SW480 (cell line): ENCODE results near the gene THSD4.
"Not testable (repeated sequence)": the region's sequence is repeated elsewhere in the genome, so short reads cannot be mapped to it uniquely, and the experiment has no call there.

ENCODE experiments used
- DNase-seq: peaks from one replicate; pipeline ENCODE4 v3.0.0-alpha.2; 2016; ENCODE audit warnings: low spot score

The THSD4 gene

DNA sequence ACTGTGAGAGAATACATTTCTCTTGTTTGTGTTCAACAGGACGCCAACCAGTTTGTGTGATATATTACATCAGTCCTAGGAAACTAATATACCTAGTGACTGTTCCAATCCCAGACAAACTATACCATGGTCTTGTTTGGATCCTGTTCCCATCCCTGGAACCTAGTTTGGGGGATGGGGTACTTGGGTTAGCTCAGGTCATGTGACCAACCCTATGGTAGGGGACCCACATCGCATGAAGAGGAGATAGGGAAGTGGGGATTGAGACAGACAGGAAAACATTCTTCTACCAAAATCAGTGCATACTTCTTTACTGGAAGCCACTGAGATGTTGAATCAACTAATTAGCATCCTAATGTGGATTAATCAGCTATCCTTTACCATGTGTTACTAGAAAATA lies 146.1 kb downstream of the THSD4 start:
- DNase-seq: no peak

DNA sequence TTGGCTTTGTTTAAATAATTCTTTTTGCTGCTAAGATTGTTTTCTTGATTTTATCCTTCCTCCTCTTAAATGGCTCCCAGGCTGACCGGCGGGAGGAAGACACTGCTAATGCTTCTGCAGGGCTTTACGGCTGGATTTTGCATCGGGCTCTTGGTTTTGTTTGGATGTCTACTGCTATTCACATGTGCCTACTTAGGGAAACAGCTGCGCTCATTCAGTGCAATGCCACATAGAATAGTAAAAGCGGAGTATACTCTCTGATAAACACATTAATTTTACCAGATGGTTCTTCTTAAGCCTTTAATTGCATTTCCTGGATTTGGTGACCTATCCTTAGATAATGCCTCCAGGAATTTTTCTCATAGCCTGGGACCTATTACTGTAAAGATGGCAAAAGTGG lies 146.6 kb downstream of the THSD4 start:
- DNase-seq: no peak

DNA sequence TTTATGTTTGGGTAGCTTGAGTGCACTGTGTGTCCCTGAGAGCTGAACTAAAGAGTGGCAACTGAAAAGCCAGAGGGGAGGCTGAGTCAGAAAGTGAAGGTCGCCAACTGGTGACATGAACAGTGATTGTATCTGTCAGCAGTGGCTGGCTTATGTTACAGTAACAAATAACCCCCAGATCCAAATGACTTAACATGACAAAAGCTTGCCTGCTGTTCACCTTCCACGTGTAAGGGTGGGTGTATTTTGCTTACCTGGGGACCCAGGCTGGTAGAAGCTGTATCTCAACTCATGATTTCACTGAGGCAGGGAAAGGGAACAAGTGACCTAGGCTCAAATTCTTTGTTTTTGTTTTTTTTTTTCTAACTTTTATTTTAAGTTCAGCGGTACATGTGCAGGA lies 147.3 kb downstream of the THSD4 start:
- DNase-seq: no peak

DNA sequence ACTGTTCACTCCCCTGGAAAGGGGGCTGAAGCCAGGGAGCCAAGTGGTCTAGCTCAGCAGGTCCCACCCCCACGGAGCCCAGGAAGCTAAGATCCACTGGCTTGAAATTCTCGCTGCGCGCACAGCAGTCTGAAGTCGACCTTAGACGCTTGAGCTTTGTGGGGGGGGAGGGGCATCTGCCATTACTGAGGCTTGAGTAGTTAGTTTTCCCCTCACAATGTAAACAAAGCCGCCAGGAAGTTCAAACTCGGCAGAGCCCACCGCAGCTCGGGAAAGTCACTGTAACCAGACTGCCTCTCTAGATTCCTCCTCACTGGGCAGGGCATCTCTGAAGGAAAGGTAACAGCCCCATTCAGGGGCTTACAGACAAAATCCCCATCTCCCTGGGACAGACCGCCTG lies 150.3 kb downstream of the THSD4 start:
- not testable (repeated sequence) for DNase-seq

DNA sequence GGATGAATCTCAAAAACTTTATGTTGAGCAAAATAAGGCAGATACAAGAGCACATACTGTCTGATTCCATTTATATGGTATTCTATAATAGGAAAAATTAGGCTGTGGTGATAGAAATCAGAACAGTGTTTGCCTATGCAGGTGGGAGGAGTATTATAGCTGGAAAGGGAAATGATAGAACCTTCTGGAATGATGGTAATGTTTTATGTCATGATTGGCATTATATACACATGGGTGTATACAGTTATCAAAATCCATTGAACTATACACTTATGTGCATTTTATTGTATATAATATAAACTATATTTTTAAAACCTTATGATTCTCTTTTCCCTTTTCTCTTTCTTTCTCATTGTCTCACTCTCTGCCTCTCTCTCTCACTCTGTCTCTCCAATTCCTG lies 156.1 kb downstream of the THSD4 start:
- DNase-seq: no peak

DNA sequence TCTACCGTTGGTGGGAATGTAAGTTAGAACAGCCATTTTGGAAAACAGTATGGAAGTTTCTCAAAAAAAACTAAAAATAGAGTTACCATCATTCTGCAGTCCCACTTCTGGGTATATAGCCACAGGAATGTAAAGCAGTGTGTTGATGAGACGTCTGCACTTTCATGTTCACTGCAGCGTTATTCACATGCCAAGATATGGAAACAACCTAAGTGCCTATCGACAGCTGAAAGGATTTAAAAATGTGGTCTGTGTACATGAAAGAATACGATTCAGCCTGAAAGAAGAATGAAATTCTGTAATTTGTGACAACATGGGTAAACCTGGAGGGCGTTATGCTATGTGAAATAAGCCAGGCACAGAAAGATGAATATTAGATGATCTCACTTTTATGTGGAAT lies 157.7 kb downstream of the THSD4 start:
- DNase-seq: no peak

DNA sequence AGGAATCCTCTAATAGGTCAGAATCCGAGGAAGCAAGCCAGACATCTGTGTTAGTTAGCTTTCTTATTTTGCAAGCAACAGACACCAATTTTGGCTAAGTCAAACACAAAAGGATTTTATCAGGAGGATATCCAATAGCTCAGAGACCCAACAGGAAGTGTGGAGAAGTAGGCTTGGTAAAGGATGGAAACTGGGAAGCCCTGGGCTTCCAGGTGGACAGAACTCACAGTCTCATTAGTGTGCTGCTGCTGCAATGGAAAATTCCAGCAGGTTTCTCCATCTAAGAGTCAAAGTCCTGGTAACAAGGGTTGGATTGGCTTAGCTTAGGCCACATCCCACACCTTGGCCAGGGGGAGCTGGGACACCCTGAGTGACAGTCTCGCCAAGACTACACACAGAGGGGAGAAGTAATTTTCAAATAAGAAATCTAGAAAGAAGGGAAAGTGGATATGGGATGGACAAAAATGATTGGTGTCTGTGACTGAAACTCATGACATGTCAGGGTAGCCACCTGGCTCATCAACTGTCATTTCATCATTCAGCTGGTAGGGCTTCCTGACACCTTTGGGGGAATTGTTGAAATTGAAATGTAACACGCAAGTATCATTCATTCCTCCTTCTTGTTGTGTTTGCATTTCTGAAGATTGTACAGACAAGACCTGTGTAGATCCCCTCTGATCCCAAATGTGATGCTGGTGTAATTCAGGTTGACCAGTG lies 158.6 kb downstream of the THSD4 start:
- no peak for DNase-seq

DNA sequence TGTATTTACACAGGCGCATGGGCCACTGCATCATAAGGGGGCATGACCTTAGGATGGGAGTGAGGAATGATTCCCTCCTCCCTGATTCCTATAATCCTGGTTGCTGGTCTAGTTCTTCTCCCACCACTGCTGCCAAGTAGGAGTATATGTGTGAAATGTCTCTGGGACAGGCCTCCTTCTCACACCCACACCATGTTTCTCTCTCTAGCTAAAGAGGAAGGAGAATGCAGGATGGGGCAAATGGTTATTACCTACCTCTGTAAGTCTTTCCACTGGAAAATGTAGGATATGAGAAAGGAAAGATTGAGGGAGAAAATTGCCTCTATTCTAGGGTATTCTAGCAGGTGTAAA lies 159.2 kb downstream of the THSD4 start:
- no peak for DNase-seq

DNA sequence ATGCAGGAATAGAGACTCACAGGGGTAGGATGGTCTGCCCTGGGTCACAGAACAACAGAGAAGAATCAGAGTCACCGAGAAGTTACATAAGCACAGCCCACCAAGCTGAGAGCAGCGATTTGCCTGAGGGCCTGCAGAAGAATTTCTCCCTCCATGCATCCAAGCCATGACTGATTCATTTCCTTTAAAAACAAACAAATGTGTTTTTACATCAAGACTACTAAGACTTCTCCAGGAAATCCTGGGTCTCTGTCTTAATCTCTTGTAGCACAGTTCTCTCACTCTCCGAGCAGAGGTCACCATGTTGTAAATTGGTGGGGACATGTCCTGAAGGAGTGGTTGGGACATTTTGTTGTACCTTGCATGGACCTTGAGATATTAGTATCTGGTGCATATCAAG lies 159.8 kb downstream of the THSD4 start:
- DNase-seq: no peak

DNA sequence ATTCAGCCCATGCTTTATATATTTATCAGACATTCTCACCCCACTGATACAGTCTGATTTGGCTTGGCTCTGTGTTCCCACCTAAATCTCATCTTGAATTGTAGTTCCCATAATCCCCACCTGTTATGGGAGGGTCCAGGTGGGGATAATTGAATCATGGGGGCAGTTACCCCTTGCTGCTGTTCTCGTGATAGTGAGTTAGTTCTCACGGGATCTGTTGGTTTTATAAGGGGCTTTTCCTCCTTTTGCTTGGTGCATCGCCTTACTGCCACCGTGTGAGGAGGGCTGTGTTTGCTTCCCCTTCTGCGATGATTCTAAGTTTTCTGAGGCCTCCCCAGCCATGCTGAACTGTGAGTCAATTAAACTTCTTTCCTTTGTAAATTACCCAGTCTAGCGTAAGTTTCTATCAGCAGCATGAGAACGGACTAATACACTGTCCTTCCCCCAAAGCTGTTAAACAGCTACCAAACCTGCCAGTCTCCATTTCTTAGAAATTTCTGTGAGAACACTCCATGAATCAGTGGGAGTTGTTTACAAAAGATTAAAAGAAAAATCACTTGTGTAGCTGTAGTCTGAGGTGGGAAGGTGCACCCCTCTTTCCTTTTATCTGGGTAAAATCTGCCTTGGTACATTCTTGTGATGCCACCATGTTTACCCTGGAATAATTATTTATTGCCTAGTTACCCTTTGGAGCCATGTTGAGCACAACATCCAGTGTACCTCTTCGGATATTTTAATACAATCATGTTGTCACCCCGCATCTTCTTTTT lies 160.5 kb downstream of the THSD4 start:
- DNase-seq: no peak

DNA sequence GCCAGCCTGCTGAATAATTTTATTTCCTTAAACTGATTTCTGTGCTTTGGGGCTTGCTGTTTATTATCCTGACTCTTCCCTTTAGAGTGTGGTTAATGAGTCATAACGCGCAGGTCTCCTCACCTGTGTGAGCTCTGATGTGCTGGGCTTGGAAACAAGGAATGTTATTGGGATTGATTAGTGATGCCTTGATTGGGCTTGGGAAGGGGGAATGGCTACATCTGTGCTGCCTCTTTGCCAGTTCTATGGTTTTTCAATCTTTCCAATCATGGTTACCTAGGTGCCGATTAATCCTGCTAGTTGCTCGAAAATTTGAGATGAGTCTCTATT lies 161.0 kb downstream of the THSD4 start:
- peak; percentile 77 for DNase-seq

DNA sequence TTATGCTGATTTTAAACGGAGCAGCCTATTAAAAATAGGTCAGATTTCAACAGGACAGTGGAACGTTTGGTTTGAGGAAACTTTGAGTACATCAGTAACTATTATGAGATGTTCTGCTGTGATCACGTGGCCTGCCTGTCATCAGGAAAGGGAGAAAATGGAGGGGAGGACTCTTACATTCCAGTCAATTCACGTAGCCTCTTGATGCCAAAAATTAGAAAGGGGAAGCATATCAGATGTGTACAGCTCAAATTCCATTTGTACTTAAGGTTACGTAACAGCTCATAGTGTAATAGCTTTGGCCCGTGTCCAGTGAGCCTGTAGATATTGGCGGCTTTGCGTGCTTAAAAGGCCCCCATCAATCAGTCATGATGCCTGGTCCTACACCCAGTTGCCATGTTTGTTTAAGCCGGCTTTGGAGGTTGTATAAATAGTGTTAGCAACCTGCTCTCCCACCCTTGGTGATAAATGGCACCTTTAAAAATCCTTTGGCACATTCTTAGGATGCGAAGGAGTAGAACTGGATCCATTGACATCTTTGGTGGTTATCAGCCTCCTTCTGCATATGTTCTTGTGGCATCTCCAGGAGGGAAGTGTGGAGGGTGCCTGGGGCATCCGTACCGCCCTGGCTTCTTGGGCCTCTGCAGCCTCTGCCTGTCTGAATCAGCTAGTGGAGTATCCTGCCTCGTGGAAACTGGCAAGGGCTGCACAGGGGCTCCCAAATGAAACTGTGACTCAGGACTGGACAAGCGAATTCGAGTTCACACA lies 163.9 kb downstream of the THSD4 start:
- no peak for DNase-seq

DNA sequence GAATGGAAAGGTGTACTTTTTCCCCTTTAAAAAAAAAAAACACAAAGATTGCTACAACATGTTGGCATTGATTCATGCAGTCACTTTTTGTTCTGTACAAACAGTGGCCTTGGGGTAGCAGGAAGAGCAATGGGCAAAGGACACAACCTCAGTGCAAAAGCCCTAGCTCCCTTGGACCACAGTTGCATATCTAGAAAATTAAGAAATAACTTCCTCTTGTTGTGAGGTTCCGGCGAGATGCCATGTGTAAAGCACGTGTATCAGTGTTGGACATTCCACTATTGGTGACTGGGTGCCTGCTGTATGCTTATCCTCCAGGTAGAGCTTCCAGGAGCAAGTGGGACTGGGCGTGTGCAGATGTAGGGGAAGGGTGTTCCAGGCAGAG lies 164.5 kb downstream of the THSD4 start:
- DNase-seq: no peak

DNA sequence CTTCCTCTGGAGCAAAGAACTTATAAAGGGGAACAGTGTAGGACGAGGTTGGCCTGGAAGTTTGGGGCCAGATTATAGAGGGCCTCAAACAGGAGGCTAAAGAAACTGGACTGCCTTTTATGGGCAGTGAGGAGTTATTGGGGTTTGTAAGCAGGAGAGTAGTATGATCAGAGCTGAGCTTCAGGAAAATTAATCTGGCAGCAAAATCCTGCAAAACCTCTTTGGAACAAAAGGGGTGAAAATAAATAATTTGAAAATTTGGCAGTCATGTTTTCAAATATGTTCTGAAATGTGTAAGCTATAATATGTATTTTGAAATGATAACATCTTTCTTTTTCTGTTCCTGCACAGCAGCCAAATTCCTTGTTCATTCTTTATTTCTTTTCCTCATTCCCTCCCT lies 164.9 kb downstream of the THSD4 start:
- DNase-seq: no peak

DNA sequence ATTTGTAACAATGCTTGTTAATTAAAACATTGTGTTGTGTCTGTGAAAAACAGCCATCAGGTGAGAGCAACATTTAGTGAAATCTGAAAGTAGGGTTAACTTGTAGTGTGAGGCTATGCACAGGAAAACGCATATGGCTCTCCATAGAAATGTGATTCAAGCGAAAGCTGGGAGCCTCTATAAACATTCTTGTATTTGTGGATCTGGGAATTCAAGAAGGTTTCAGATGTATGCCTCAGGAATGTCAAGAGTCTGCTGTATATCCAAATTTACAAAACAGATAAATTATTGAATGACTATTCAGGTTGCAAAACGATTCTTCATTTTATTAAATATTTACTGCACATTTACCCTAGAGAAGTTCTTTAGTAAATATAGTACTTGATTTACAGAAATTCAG lies 166.0 kb downstream of the THSD4 start:
- DNase-seq: no peak

DNA sequence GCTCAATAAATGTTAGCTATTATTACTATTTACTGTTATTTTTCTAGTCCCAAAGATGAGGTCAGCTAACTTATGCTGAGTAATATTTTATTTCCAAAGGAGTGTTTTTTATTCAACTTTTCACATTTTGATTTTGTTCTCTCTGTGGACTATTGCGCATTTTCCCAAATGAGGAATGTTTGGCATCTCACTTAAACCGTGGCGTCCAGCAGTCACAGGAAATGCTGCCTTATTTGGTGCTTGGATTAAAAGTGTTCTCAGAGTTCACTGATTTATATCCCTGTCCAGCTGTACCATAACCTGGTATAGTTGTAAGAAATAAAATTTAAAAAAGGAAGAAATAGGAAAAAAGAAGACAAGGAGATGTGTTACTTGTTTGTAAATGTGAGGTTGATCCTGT lies 166.8 kb downstream of the THSD4 start:
- no peak for DNase-seq

DNA sequence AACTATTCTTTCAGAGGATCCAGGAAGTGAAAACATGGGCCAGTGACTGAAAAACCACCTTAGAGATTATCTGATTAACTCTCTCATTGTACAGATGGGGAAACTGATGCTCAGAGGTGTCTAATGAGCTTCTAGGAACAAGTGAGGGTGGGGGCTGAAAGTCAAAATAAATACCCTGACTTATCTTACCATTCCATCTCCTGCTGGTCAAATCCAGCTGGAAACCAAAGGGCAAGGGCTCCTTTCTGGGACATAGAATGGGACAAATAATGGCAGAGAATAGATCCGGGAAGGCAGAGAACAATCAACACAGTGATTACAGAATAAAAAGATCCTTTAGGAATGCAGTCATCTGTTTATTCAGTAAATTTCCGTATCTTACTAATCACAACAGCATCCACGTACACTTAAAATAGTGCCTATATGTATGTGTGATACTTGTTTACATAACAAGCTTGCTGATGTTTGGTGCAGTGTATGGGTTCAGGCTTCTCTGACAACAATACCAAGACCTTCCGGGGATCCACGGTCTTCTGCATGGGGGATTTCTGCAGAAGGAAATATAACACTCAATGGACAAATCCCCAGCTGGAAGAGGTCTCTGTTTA lies 173.2 kb downstream of the THSD4 start:
- no peak for DNase-seq

DNA sequence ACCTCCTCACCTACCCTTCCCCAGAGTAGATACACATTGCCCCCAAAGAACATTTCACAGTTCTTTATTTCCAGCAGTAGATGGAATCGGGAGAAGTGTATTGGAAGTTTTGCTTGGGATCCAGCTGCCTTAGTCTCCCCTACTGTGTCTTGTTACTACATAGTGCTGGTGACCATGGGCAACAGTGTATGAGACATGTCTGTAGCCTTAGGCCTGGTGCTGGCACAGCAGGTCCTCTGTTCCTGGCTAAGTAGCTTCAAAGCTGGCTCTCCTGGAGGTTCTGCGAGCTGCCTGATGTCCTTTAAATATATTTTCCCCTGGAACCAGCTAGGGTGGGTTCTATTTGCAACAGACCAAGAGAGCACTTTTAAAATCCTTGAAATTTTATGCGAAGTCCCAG lies 174.7 kb downstream of the THSD4 start:
- no peak for DNase-seq

DNA sequence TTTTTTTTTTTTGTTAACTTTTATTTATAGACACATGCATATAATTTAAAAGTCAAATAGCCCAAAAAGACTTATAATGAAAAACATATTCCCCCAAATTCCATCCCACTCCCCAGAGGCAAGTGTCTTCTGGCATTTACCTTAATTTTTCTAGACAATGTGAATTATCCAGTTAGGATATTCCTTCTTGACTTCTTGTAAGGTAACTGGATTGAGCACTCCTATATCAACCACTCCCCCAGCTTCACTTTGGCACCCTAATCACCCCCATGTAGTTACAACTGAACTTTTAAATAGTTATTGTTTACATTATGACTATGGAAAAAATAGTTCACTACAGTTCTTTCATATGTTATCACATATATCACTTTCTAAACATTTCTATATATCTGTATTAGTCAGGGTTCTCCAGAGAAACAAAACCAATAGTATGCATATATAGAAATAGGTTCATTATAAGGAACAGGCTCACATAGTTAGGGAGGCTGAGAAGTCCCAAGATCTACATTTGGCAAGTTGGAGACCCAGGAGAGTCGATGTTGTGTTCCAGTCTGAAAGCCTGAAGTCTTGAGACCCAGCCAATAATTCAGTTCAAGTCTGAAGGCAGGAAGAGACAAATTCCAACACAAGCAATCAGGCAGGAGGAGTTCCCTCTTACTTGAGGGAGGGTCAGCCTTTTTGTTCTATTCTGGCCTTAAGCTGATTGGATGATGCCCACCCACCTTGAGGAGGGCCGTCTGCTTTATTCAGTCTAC lies 175.8 kb downstream of the THSD4 start:
- DNase-seq: no peak

DNA sequence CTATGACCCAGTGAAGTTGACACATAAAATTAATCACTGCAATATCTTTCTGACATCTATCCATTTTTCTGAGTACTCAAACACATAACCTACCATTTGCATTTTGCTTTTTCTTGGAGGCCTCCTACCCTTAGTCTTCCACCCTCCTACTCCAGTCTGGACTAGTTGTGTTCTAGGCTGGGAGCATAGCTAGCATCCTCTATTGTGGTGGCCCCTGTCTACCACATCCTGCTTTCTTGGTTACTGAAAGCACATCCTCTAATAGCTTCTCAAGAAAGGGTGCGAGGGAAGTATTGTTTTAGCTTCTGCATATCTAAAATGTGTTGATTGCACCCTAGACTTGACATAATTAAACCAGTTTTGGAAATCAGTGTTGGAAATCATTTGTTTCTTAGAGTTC lies 176.5 kb downstream of the THSD4 start:
- DNase-seq: no peak

DNA sequence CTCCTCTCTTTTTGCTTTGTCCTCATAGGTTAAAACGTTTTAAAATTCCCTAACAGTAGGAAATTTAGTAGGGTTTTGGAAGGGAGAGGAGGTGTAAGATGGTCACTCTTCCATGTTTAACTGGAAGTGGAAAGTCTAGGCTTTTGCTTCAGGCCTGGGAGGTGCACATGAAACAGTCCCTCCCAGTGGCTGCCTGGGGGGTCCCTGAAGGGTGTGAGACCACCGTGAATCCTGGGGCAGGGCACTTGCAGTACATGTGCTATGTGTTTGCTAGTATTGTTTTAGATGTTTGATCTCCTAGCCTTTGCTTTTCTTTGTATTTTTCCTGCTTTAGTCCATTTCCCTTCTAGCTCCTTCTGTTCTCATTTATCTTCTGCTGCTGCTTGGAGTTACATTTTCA lies 178.5 kb downstream of the THSD4 start:
- DNase-seq: no peak

DNA sequence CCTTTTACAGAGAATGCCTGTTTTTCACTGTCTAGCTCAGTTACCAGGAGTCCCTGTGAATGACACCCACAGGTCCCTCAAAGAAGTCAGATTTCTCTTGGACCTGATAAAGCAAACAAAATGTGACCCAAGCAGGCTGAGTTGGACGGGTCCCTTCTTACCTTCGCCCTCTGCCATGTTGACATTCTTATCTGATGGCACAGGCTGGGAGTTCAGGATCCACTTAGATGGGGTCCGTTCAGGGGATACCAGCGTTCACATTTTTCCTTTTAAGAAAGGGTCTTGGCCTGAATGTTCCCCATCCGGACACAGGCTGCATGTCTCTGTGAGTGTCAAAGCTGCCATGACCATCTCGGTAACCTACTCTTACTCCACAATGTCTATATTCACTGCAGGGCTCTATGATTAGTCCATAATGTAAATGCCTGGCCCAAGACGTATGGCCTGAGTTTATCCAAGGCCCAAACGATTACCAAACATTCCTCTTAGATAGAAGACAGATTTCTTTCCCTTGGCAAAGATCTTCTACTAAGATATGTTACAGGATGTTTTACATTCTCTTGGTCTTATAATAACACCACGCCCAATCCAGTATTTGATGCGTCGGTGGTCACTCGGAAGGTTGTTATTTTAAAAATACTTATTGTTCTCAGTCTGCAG lies 179.1 kb downstream of the THSD4 start:
- DNase-seq: no peak
